Thymus (tissue), 11 donors: ENCODE data around the gene DENND5A. TPM values are rescaled to one million over a fixed set of nuclear protein-coding genes. Genes with fewer than 3 reads are reported as not detected.
"Not testable (repeated sequence)": the region's sequence is repeated elsewhere in the genome, so short reads cannot be mapped to it uniquely, and the experiment has no call there.

Experiments
- DNase-seq, 9 donors: peaks; one replicate each; pipeline ENCODE4 v3.0.0-alpha.2; 2013; ENCODE audit warnings: low spot score in 9 of 9, low read depth in 6 of 9, missing footprints in 1 of 9
- H3K27ac ChIP-seq, 2 donors: one replicate each; pipeline ENCODE4 v1.5.1; 2013; ENCODE audit warnings: control low read depth in 1 of 2, low read depth in 1 of 2, low read length in 1 of 2, mild to moderate bottlenecking in 1 of 2, moderate library complexity in 1 of 2
- H3K27me3 ChIP-seq, 2 donors: one replicate each; pipeline ENCODE4 v1.5.1; 2013; ENCODE audit warnings: low read length in 1 of 2; ENCODE audit not compliant: control insufficient read depth in 2 of 2, insufficient read depth in 1 of 2
- H3K36me3 ChIP-seq, 2 donors: one replicate each; pipeline ENCODE4 v1.5.1; 2013; ENCODE audit warnings: low read length in 1 of 2, mild to moderate bottlenecking in 1 of 2, moderate library complexity in 1 of 2; ENCODE audit not compliant: control insufficient read depth in 2 of 2, insufficient read depth in 2 of 2
- H3K4me1 ChIP-seq, 2 donors: one replicate each; pipeline ENCODE4 v1.5.1; 2013; ENCODE audit warnings: low read length in 2 of 2; ENCODE audit not compliant: control insufficient read depth in 2 of 2, insufficient read depth in 2 of 2
- H3K4me3 ChIP-seq, 2 donors: one replicate each; pipeline ENCODE4 v1.5.1; 2013; ENCODE audit warnings: low read length in 2 of 2, control low read depth in 1 of 2, mild to moderate bottlenecking in 1 of 2
- H3K9me3 ChIP-seq, 2 donors: one replicate each; pipeline ENCODE4 v1.5.1; 2013; ENCODE audit warnings: low read length in 1 of 2, mild to moderate bottlenecking in 1 of 2; ENCODE audit not compliant: control insufficient read depth in 2 of 2, insufficient read depth in 1 of 2
- WGBS: extraction: QIAGEN DNeasy Blood & Tissue Kit; methylation state at CpG from one replicate; pipeline ENCODE4 v1.1.7; 2013; 5-methylcytosine and 5-hydroxymethylcytosine counted together
- polyA plus RNA-seq: library from polyadenylated mRNA; stranded (reverse); fragments of 200-250 nt; gene quantifications from one replicate; pipeline ENCODE4 v1.2.3, GENCODE V29; 2013
- total RNA-seq: library from RNA; stranded (reverse); fragments of 120-200 nt; gene quantifications from one replicate; pipeline ENCODE4 v1.2.4, GENCODE V29; 2013
- donor health status: healthy.

Gene DENND5A
- total and polyA plus RNA-seq, 2 donors: 34.6 to 45.8 TPM

DNA sequence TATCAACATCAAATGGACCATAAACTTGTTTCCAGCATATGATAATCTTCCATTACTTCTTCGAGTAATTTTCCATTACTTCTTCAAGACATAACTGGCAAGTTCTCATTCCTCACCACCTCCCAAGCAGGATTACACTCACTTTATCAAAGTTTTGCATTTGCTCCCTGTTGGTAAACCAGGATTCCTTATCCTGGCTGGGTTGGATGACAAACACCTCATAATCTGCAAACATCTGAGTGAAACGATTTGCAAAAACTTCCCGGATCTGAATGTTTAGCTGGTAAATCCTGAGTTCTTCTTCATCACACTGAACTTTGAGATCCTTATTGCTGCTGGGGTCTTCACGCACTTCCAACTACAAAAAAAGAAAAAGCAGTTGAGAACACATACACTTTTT lies 86.4 kb downstream of the DENND5A start:
- no peaks in the 10 kb centered on the region for H3K9me3 ChIP-seq
- no peak overlapping the region for H3K4me3 ChIP-seq
- H3K27ac ChIP-seq: no peak overlapping the region
- WGBS: 98% methylated on average over 4 of the region's 4 CpGs
- peaks cover 6 to 31% of the 10 kb centered on the region in 2 donors for H3K36me3 ChIP-seq
- H3K4me1 ChIP-seq: no peaks in the 10 kb centered on the region
- DNase-seq: no peak
- no peaks in the 10 kb centered on the region for H3K27me3 ChIP-seq

DNA sequence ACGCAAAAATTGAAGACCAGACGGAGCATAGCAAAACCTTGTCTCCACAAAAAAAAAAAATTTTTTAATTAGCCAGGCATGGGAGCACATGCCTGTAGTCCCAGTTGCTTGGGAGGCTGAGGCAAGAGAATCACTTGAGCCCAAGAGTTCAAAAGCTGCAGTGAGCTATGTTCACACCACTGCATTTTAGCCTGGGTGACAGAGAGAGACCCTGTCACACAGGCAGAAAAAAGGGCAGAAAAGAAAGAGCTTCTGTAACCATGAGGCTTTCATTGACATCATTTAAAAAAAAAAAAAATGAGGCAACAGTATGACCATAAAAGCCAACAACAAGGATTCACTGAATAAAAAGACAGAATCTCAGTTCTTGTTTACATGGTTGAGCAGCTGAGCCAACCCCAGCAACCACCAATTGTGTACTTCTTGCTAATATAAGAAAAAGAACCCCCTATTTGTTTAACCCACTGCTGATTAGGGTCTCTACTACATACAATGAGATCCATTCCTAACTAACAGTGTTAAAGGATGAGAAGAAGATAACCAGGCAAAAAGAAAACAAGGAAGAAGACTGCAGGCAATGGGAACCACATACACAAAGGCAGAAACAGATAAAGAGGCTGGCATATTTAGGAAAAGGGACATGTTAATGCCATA lies 87.6 kb downstream of the DENND5A start:
- H3K27me3 ChIP-seq: no peaks in the 10 kb centered on the region
- no peak overlapping the region for H3K27ac ChIP-seq
- peaks cover 6 to 36% of the 10 kb centered on the region in 2 donors for H3K36me3 ChIP-seq
- DNase-seq: no peak
- 96% methylated on average over 2 of the region's 2 CpGs for WGBS
- no peaks in the 10 kb centered on the region for H3K9me3 ChIP-seq
- H3K4me3 ChIP-seq: no peak overlapping the region
- H3K4me1 ChIP-seq: no peaks in the 10 kb centered on the region

DNA sequence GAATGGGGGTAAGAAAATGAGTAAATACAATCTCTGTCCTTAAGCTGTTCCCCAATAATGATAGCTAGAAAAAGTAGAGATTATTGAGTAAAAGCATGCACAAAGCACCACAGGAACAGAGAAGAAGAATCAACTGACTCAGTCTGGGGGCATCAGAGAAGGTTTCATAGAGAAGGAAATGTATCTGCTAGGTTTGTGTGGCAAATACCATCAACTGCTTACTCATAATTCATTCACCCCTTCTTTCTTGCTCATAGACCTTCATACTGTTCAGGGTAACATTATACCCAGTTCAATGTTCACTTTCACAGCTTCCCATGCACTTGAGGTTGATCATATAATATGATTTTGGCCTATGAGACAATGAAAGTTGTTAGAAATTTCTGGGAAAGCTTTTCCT lies 88.6 kb downstream of the DENND5A start:
- Histone ChIP-seq H3K4me1 (no peaks in the 10 kb centered on the region), H3K27ac (no peak overlapping the region), H3K27me3 (no peaks in the 10 kb centered on the region), H3K9me3 (no peaks in the 10 kb centered on the region), H3K4me3 (no peak overlapping the region), H3K36me3 (peaks cover 6 to 40% of the 10 kb centered on the region in 2 donors)
- no peak for DNase-seq

DNA sequence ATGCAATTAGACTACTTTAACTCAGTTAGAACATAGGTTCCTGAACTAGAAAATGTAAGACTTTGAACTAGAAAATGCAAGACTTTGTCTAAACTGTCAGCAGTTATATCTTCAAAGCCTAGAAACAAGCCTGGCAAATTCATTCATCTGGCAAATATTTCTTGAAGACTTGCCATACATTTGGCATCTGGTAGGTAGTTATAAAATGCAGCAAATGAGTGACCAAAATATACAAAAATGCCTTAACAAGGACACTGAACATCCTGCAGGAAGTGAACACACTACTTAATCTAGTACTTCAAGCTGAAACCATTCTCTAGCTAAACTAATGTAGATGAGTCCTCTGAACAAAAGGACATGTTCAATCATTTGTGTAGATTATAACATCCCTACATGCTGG lies 89.0 kb downstream of the DENND5A start:
- H3K27ac ChIP-seq: no peak overlapping the region
- H3K36me3 ChIP-seq: peaks cover 6 to 40% of the 10 kb centered on the region in 2 donors

DNA sequence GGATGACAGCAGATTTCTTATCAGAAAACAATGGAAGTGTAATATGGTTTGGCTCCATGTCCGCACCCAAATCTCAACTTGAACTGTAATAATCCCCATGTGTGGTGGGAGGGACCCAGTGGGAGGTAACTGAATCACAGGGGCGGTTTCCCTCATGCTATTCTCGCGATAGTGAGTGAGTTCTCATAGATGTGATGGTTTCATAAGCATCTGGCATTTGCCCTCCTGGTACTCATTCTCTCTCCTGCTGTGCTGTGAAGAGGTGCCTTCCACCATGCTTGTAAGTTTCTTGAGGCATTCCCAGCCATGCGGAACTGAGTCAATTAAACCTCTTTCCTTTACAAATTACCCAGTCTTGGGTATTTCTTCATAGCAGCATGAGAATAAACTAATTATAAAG lies 92.8 kb downstream of the DENND5A start:
- 99% methylated on average over 5 of the region's 5 CpGs for WGBS
- Histone ChIP-seq H3K36me3 (peaks cover 2 to 38% of the 10 kb centered on the region in 2 donors), H3K9me3 (no peaks in the 10 kb centered on the region), H3K4me1 (no peaks in the 10 kb centered on the region), H3K27me3 (no peaks in the 10 kb centered on the region), H3K4me3 (no peak overlapping the region), H3K27ac (no peak overlapping the region)
- no peak for DNase-seq

More for the DNA sequence above, 89.0 kb downstream of the DENND5A start:
- H3K4me1 ChIP-seq: no peaks in the 10 kb centered on the region
- H3K4me3 ChIP-seq: no peak overlapping the region
- no peaks in the 10 kb centered on the region for H3K9me3 ChIP-seq
- DNase-seq: no peak
- H3K27me3 ChIP-seq: no peaks in the 10 kb centered on the region

DNA sequence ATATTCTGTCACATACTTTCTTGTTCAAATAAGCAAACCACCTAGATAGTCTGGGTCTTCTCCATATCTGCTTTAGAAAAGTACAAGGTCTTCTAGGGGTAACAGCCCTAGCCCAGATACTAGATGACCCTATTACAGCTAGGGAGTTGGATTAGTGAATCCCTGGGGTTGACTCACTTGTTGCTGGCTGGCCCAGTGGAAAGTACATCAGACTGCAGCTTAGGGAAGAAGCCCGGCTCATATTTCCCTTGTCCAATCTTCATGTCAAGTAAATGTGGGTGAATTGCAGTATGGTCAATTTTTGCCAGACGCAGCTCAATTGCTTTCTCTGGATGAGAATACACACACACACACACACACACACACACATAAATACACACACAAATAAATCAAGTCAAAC lies 94.7 kb downstream of the DENND5A start:
- 94% methylated on average over 2 of the region's 2 CpGs for WGBS
- no peak for DNase-seq
- Histone ChIP-seq H3K36me3 (peaks cover 0 to 31% of the 10 kb centered on the region in 2 donors), H3K27ac (no peak overlapping the region), H3K4me1 (no peaks in the 10 kb centered on the region), H3K27me3 (no peaks in the 10 kb centered on the region), H3K4me3 (no peak overlapping the region), H3K9me3 (no peaks in the 10 kb centered on the region)

DNA sequence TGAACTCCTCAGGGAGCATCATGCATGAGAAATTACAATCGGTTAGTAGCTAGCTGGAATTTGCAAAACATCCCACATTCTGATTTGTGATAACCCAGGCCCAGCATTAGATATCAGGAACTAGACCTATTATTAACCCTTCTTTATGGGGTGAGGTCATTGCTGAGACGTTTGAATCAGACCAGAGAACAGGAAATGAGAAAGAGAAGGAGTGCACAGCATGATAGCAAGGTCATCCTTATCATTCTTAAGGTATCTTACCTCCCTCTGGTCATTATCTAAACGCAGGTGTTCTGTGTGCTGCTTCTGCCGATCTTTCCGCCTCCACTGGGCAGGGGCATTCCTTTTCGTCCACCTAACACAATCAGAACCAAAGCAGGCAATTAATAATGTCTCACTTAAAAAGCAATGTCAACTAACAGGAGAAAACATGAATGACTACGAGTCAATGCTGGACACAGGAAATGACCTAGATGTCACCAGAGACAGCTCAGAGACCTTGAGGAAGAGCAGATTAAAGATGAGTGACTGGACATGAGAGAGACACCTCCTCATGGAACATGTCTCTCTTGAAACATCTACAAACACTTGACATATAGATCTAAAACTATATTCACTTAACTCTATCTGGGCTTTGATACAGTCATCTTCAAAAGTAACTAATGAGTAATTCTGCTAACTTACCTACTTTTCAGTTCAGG lies 95.4 kb downstream of the DENND5A start:
- Histone ChIP-seq H3K4me1 (no peaks in the 10 kb centered on the region), H3K27me3 (no peaks in the 10 kb centered on the region), H3K4me3 (no peak overlapping the region), H3K9me3 (no peaks in the 10 kb centered on the region), H3K27ac (no peak overlapping the region), H3K36me3 (peaks cover 0 to 33% of the 10 kb centered on the region in 2 donors)
- DNase-seq: no peak
- WGBS: 92% methylated on average over 7 of the region's 7 CpGs

DNA sequence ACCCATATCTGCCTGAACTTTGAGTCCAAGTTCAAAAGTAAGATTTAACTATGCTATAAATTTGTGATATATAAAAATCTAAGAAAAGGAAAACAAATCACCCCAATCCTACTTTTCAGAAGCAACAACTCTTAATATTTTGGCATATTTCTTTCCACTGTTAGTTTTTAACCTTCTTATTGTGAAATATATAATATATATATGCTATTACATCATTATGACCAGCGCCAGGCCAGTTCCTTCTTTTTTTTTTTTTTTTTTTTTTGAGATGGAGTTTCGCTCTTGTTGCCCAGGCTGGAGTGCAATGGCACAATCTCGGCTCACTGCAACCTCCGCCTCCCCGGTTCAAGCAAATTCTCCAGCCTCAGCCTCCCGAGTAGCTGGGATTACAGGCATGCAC lies 103.2 kb downstream of the DENND5A start:
- H3K9me3 ChIP-seq, H3K27ac ChIP-seq, H3K27me3 ChIP-seq, H3K4me1 ChIP-seq, H3K4me3 ChIP-seq, DNase-seq: not testable (repeated sequence)
- WGBS: 96% methylated on average over 6 of the region's 6 CpGs
- H3K36me3 ChIP-seq: peaks cover 0 to 12% of the 10 kb centered on the region in 2 donors

DNA sequence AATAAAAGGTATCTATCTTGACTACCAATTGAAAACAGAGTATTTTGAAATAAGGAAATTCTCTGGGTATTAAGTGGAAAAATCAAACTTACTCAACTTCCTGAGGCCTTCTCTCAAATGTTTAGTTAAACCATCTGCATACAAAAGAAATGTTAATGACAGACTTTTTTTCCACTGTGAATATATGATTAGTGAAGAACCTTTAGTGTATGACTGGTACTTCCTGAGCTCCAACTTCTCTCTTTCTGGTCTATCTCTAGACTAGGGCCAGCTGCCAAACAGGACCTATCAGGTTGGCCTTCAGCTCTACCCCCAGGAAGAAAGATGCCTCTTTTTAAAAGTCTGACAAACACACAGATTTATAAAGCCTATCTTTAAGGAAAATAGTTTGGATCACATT lies 105.0 kb downstream of the DENND5A start:
- Histone ChIP-seq H3K27me3 (no peaks in the 10 kb centered on the region), H3K9me3 (no peaks in the 10 kb centered on the region), H3K36me3 (peaks cover 0 to 6% of the 10 kb centered on the region in 2 donors), H3K4me1 (no peaks in the 10 kb centered on the region), H3K4me3 (no peak overlapping the region), H3K27ac (no peak overlapping the region)
- DNase-seq: no peak
